ENCODE results near the gene ULK1.

The ULK1 gene

GRCh38 chr12:131907379-131908091 is 13.1 kb downstream of the ULK1 start:
- no peak for DNase-seq (ENCODE audit: insufficient read length, low spot score)
- FAIRE-seq, result no peak
- TF ChIP-seq, protein P1, sequence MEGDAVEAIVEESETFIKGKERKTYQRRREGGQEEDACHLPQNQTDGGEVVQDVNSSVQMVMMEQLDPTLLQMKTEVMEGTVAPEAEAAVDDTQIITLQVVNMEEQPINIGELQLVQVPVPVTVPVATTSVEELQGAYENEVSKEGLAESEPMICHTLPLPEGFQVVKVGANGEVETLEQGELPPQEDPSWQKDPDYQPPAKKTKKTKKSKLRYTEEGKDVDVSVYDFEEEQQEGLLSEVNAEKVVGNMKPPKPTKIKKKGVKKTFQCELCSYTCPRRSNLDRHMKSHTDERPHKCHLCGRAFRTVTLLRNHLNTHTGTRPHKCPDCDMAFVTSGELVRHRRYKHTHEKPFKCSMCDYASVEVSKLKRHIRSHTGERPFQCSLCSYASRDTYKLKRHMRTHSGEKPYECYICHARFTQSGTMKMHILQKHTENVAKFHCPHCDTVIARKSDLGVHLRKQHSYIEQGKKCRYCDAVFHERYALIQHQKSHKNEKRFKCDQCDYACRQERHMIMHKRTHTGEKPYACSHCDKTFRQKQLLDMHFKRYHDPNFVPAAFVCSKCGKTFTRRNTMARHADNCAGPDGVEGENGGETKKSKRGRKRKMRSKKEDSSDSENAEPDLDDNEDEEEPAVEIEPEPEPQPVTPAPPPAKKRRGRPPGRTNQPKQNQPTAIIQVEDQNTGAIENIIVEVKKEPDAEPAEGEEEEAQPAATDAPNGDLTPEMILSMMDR (IDR thresholded peaks at IDR 0.05; ENCODE audit: insufficient read depth, missing control alignments), result no peak

- FAIRE-seq (no peak), DNase-seq (ENCODE audit: insufficient read length, low spot score) (no peak)
Measured at GRCh38 chr12:131908092-131909080, 14.0 kb downstream of the ULK1 start.

GRCh38 chr12:131909081-131909751 is 14.8 kb downstream of the ULK1 start:
- no peak for FAIRE-seq
- DNase-seq (ENCODE audit: insufficient read length, low spot score), result no peak
- TF ChIP-seq, protein P1 (IDR thresholded peaks at IDR 0.05; ENCODE audit: insufficient read depth, missing control alignments), result no peak

More at GRCh38 chr12:131908092-131909080, 14.0 kb downstream of the ULK1 start:
- TF ChIP-seq, protein P1 (IDR thresholded peaks at IDR 0.05; ENCODE audit: insufficient read depth, missing control alignments), result no peak

GRCh38 chr12:131909752-131910219 is 15.4 kb downstream of the ULK1 start:
- FAIRE-seq (no peak), DNase-seq (ENCODE audit: insufficient read length, low spot score) (no peak)
- TF ChIP-seq, protein P1 (IDR thresholded peaks at IDR 0.05; ENCODE audit: insufficient read depth, missing control alignments), result no peak

DNA sequence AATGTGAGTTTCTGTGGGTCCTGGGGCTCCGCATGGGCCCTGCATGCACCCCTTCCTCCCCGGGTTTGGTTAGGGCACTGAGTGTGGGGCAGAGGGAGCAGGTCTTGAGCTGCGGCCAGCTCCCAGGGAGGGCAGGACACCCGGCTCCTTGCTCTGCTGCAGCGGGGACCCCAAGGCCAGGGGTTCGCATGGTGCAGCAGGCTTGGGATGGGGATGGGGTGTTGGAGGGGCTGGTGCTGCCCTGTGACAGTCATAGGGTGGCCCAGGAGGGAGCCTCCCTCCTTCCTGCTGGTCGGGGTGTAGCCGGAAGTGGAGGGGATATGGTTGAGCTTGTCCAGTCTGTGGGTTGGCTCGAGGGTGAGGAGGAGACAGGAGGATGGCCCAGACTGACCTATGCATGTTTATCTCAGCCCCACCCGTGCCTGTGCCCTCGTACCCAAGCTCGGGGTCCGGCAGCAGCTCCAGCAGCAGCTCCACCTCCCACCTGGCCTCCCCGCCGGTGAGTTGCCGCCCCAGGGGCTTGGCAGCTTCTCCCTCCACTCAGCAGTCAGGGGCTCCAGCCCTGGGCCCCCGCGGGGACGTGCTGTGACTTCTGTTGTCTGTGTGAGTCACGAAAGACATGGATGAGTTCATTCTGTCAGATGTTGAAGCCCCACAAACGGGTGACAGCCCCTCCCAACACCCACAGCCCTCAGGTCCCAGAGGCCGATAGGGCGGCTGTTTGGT is 16.0 kb downstream of the ULK1 start:
- TF ChIP-seq, protein P1 (IDR thresholded peaks at IDR 0.05; ENCODE audit: insufficient read depth, missing control alignments), result no peak
- no peak for FAIRE-seq
- no peak for DNase-seq (ENCODE audit: insufficient read length, low spot score)

GRCh38 chr12:131911028-131911650 is 16.7 kb downstream of the ULK1 start:
- DNase-seq (ENCODE audit: insufficient read length, low spot score) (no peak), FAIRE-seq (no peak)
- TF ChIP-seq, protein P1 (IDR thresholded peaks at IDR 0.05; ENCODE audit: insufficient read depth, missing control alignments), result no peak

All from D721Med (cell line).